Ectodermal cell (in vitro differentiated cells): ENCODE measurements around the gene S1PR2.

Experiments used
- H3K27ac ChIP-seq: 2 replicates; pipeline ENCODE4 v1.7.0; 2013; ENCODE audit warnings: mild to moderate bottlenecking, low read depth, low read length; ENCODE audit not compliant: insufficient read depth, poor library complexity, severe bottlenecking
- H3K27me3 ChIP-seq: 2 replicates; pipeline ENCODE4 v1.7.0; 2013; ENCODE audit warnings: mild to moderate bottlenecking, low read length; ENCODE audit not compliant: insufficient read depth, control insufficient read depth, poor library complexity, severe bottlenecking
- H3K36me3 ChIP-seq: one replicate; pipeline ENCODE4 v1.7.0; 2013; ENCODE audit warnings: low read length; ENCODE audit not compliant: control insufficient read depth, insufficient read depth
- H3K4me1 ChIP-seq: one replicate; pipeline ENCODE4 v1.7.0; 2013; ENCODE audit warnings: low read length; ENCODE audit not compliant: control insufficient read depth, insufficient read depth
- H3K4me3 ChIP-seq: 2 replicates; pipeline ENCODE4 v1.7.0; 2013; ENCODE audit warnings: low read depth, low read length, control low read depth; ENCODE audit not compliant: insufficient read depth
- H3K9me3 ChIP-seq: 2 replicates; pipeline ENCODE4 v1.7.0; 2013; ENCODE audit warnings: mild to moderate bottlenecking, low read length, moderate library complexity; ENCODE audit not compliant: control insufficient read depth
- whole genome bisulfite sequencing, 2 experiments: methylation state at CpG; one replicate each; pipeline ENCODE4 v1.1.7; 2013; ENCODE audit warnings: missing lambda C conversion rate in 2 of 2; 5-methylcytosine and 5-hydroxymethylcytosine counted together

The S1PR2 gene

GRCh38 chr19:10173527-10173926 lies 57.6 kb downstream of the S1PR2 start:
- no peaks in the 10 kb centered on the region for H3K27me3 ChIP-seq
- no peak overlapping the region for H3K27ac ChIP-seq
- H3K4me3 ChIP-seq = no peak overlapping the region
- 96% methylated on average over 9 of the region's 9 CpGs for WGBS, 2 experiments
- H3K36me3 ChIP-seq = peaks cover 42% of the 10 kb centered on the region
- H3K9me3 ChIP-seq = no peaks in the 10 kb centered on the region
- no peaks in the 10 kb centered on the region for H3K4me1 ChIP-seq
